OCI-M2 (cell line): ENCODE measurements around the gene GRID1.
"Not testable (repeated sequence)": the region's sequence is repeated elsewhere in the genome, so short reads cannot be mapped to it uniquely, and the experiment has no call there.

Experiments used
- DNase-seq: peaks from one replicate; lab custom pipeline; 2025; ENCODE audit not compliant: unreplicated experiment; lab: John Stamatoyannopoulos, UW

GRID1 gene

DNA sequence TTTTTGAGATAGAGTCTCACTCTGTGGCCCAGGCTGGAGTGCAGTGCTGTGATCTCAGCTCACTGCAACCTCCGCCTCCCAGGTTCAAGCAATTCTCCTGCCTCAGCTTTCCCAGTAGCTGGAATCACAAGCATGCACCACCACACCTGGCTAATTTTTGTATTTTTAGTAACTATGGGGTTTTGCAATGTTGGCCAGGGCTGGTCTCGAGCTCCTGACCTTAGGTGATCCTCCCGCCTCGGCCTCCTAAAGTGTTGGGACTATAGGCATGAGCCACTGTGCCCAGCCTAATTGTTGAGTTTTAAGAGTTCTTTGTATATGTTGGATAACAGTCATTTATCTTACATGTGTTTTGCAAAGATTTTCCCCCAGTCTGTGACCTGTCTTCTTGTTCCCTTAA, 667.5 kb downstream of the GRID1 start:
- not testable (repeated sequence) for DNase-seq

DNA sequence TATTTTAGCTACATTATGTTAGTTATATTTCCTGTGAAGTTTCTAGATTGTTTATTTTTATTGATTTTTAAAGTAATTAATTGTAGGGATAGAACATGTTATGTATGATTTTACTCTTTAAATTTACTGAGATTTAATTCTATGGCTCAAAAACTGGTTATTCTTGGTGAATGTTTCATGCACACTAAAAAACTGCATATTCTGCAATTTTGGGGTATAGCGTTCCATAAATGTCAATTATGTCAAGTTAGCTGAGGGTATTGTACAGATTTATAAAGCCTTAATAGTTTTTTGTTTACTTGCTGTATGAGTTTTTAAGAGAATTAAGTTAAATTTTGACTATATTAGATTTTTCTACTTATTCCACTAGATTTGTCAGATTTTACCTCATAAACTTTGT, 669.7 kb downstream of the GRID1 start:
- DNase-seq: no peak

DNA sequence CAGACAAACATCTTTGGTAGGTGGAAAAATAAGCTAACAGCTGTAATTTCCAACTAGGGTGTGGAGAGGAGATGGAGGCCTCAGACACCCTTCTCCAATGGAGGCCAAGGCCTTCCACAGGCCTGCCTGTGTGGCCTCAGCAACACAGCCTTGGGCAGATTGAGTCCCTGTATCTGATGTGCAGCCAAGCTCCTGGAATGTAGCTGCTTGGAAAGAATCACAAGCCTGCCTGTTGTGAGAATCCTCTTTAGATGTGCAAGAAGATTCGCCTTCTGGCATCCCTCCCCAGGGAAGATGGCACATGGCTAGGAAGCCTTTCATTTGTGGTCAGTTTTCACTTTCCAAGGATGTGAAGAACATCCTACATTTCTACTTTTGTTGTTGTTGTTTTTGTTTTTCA, 684.0 kb downstream of the GRID1 start:
- no peak for DNase-seq

DNA sequence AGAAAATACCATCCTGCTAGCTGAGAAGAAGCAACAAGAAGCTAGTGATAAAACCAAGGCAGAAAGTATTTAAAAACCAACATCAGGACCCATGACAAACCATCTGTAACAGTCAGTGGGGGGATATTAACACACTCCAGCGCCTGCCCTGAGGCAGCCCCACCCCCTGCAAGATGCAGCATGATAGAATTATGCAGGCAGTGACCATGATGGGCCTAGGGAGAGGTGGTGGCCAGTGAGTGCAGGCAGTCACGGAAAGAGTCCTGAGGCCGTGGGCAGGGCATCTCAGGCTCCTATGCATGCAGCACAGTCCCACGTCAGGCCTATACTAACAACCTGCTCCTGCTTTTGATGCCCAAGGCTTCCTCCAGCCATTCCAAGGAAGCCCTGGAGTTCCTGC, 686.9 kb downstream of the GRID1 start:
- no peak for DNase-seq

DNA sequence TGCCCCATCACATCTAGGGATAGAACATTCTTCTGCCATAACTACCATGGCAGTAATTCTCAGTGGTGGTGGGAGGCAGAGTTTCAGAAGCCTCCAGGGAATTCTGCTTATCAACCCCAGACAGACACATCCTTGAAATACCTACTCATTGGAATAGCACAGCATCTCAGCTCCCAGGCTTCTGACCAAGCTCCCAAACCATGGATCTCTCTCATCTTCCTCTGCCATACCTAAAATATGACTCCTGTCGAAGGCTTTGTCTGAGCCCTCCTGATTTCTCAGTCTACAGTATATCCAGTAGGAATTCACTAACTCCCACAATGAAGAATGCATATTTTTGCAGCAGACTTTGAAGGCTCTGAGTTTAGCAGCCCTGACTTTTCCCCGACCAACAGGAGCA, 687.5 kb downstream of the GRID1 start:
- no peak for DNase-seq

DNA sequence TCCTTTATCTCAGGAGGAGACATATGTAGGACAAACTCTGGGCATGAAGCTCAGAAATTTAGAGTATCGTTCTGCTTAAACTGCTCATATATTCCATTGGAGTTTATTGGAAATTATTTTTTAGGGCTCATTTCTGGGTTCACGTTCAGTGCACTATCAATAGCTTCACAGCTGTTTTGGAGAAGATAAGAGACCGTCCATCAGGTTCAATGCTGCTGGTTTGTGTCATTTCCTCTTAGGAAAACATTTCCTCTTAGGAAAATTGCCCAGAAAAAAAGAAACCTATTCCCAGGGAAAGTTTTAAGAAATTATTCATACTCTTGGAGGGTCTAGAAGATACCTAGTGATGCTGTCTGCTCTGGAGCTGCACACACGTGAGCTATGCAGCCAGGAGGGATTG, 691.7 kb downstream of the GRID1 start:
- DNase-seq: no peak

DNA sequence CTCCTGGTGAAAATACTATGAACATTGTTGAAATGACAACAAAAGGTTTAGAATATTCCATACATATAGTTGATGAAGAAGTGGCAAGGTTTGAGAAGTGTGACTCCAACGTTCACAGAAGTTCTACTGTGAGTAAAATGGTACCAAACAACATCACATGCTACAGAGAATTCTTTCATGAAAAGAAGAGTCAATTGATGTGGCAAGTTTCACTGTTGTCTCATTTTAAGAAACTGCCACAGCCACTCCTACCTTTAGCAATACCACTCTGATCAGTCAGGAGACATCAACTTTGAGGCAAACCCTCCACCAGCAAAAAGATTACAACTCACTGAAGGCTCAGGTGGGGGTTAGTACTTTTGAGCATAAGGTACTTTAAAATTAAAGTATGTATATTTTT, 693.3 kb downstream of the GRID1 start:
- no peak for DNase-seq

DNA sequence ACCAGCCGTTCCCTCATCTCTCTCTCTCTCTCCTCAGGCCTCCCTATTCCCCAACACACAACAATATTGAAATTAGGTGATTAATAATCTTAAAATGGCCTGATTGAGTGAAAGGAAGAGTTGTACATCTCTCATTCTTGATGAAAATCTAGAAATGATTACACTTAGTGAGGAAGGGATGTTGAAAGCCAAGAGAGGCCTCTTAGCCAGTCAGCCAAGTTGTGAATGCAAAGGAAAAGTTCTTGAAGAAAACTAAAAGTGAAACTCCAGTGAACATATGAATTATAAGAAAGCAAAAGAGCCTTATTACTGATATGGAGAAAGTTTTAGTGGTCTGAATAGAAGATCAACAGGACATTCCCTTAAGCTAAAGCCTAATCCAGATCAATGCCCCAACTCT, 695.1 kb downstream of the GRID1 start:
- no peak for DNase-seq

DNA sequence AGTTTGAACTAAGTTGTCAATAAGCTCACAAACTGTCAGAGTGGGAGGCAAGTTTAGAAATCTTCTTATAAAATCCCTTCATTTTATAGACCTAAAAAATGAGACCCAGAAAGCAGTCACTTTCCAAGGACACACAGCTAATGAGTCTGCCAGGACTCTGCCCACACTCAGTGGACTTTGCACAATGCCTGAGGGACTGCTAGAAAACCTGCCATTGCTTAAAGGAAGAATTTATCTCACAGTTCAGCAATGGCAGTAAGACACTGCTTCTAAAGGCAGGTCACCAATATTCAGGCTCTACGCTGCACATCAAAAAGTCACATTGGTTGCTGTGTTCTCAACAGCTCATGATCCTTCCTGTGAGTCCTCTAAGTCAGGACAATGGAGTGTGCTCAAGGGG, 698.1 kb downstream of the GRID1 start:
- DNase-seq: no peak

DNA sequence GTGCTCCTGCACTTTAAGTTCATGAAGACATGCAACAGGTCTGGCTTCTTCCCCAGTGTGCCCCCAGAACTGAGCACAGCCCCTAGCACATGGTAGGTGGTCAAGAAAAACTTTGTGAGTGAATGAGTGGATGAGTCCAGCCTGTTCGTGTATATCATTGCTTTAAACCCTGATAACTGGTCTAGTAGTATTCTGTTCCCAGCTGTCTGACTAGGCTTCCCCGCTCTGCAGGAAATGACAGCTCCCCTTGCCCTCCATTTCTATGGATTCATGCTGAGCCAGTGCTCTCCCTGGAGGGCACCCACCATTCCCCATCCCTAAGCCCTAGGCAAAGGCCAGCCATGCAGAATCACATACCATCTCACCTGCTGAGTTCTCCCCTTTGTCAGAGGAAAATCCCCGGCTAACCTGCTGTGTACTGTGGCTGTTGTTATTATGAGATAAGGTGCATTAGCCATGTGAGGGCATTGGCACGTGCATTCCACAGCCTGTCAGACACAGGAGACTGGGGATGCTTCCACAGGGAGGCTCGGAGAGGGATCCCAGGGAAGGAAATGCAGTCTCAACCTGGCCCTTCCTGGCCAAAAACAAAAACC, 698.9 kb downstream of the GRID1 start:
- DNase-seq: no peak

DNA sequence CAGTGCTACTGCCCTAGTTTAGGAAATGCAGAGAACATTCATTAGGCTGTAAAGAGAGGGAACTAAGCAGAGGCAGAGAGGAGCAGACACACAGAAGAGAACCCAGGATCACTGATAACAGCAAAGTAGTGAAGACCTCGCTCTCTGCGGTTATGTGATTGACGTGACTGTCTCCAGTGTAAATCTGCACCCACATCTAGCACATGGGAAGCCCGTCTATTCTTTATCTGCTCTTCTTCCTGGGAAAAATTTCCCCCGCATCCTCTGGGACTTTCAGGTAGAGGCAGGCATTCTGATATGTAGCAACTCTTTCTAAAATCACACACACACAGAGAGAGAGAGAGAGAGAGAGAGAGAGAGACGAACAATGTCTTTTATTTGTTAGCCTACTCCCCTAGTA, 699.6 kb downstream of the GRID1 start:
- DNase-seq: no peak

DNA sequence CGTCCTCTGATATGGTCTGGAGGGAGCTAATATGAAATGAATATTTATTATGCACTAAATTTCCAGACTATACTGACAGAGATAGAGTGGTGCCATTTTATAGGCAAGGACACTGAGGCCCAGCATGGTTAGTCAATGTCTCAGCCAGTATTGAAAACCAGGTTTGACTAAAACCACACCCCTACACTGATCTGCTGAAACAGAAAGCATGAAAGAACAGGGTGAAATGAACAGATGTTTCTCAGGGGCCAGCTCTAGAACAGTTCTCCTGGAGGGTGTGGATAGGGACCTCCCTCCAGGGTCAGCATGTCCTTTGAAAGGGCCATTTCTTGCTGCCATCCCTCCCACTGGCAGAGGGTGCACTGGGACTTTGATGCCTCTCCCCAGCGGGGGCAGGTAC, 700.5 kb downstream of the GRID1 start:
- DNase-seq: no peak

DNA sequence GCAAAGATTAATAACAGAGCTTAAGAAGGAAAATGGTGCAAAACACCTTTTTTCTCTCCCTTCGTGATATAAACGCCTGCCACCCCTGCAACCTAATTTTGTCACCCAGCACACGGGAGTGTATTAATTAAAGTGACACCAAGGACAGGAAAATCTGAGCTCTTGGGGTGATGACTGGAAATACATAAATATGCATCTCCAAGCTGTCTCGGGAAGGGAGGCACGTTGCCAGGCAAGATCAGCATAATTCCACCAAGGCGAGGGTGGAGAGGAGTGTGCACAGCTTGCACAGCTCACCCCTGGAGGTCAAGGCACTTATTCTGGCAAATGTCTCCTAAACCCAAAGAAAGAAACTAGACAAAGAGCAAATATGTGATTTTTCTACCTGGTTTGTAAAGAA, 700.9 kb downstream of the GRID1 start:
- DNase-seq: no peak

DNA sequence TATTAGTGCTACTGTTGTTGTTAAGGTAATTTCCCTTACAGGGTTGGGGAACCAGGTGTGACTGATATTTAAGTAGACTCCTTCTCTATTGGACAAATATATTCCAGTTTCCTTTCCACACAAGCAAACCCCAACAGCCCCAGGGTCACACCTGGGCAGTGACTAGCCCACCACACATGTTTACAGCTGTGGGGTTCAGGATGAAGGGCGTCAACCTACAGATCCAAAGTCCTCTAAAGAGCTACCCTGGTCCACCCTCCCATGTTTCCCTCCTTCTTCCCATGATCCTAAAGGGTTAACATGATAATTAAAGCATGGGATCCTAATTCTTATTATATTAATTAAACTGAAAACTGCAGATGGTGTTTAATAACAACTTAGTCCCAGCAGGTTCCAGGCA, 701.5 kb downstream of the GRID1 start:
- DNase-seq: no peak

DNA sequence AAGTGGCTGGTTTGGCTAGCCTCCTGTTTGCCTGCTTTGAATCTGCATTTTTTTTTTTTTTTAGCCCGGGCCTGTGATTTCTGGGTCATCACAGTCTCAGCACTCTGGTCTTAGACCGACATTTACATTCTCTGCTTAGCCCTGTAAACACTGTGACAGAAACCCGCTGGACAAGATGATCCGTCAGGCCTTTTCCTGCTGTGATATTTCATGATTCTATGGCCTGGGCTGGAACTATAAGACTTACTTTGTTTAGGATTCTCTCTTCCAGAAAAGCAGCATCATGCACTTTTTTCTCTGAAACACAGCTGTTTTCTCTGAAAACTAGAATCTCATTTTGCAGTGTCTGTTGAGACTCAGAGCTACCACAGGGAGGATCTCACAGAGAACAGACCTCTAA, 705.5 kb downstream of the GRID1 start:
- DNase-seq: no peak

DNA sequence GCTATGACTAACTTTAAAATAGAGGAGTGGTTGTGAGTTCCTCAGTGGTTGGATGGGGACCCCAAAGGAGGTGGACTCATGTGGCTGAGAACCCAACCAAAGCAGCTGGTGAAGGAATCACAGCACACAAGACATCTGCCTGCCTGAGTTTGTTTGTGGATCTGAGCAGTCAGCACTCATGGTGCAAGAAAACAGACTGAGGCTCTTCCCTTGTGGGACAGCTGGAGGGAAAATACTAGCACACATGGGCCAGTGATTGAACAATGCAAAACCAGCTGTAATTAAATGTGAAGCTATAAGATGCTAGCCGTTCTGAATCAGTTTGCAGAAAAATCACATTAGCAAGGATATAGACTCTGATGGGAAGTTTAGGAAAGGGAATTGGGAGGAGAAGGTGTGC, 707.3 kb downstream of the GRID1 start:
- no peak for DNase-seq

DNA sequence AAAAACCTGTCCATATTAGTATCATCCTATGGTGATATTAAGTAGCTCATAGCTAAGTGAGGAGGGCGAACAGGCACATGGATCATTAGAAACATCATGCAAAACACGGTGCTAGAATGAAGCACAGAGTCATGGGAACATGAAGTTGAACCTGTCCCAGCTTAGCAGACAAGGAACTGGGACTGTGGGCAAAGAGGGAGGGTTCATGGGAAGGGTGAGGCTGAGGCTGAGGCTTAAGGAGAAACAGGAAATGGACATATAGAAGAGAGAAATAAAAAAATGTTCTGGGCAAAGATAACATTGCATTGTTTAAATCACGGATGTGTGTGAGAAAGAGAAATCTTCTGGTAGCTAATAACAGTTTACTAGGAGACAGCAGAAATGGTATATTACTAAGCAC, 708.1 kb downstream of the GRID1 start:
- no peak for DNase-seq

DNA sequence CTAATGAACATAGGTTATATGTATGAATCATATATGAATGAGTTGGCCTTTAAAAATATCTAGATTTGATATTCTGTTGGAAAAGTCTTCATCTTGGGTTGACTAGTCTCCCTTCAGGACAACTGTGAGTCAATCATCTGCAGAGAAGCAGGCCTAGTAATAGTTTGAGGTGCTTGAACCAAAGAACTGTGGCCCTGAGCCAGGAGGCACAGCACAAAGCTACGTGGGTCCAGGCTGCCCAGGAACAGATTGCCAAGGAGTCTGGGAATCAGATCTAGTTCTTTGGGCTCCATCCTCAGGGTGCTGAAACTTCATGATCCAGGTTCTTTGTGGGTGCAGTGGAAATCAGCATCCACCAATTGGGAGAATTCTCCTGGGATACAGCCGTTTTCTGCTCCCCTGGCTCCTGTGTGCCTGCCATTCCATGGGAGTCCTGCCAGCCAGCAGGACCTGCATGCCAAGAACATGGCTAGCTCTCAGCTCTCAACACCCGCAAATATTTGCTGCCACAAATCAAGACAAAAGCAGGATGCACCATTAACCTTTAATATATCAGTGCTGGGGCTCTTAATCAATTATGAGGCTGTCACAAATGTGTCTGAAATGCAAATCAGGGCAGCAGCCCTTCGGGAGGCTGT, 709.0 kb downstream of the GRID1 start:
- DNase-seq: no peak

DNA sequence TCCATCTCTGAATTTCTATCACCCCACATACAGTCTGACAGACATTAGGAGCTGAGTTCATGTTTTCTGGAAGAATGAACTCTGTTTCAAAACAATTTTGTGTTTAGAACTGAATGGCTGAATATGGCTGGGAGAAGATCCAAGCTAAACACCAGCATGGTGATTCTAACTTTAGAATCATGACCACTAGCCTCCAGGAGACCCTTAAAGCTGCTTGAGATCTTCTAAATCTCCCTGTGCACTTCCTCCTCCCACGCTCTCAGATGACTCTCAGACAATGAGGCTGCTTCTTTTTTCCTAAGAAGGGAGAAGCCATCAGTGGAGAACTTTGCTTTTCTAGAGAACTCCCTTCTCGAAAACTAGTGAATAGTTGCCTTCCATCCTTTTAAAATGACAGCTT, 711.2 kb downstream of the GRID1 start:
- no peak for DNase-seq

DNA sequence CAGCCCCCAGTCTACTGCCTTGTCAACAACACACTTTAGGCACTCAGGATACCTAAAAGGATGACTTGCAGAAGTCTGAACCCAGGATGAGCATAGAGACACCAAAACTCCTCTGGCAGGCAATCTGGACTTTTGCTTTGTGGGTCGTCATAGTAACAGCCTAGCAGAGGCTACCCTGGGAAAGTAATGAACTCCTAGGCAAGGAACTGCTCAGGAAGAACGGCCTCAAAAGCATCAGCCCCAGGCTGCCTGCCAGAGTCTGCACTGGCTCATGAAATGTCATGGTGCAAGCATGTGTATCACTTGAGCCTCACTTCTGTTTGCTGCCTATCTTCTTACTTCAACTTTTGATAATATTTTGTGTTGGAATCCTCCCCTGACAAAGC, 715.1 kb downstream of the GRID1 start:
- no peak for DNase-seq

DNA sequence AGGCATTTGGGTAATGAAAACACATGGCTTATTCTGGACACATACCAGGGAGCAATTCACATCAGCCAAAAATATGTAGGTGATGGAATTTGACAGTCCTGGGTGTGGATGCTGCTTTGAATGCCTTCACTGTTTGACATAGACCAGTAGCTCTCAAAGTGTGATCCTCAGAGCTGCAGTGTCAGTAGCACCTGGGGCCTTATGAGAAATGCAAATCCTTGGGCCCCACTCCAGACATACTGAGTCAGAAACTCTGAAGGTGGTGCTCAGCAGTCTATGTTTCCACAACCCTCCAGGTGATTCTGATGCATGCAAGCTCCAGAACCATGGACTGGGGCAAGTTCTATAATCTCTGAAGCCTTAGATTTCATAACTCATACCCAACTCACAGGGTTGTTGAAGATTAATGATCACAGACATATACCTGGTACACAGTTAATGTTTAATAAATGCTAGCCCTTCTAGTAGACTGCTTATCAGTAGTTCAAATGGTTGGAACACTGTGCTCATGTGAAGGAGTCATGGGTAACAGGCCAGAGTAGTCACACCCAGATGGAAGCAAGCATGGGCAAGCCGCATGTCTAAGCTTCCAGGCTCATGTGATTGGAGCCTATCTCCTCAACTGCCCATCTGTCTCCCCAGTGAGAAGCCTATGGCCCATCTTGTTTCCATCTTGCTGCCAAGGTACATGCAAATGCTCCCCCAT, 715.7 kb downstream of the GRID1 start:
- DNase-seq: no peak

DNA sequence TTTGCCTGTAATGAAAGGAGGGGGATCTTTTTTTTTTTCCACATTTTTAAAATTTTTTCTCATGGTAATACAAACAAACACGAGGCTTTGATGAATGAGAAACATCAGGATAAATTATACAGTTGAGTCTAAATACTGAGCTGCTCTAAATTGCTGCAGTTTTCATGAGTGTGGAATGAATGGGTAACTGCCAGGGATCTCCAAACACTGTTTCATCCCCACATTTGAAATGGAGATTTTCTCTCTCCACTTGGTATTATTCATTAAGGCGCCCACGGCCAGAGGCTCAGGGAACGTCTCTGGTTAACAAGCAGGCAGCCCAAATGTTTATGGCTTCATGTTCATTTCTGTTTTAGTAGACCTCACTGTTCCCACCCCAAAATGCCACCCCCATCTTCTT, 717.1 kb downstream of the GRID1 start:
- no peak for DNase-seq

DNA sequence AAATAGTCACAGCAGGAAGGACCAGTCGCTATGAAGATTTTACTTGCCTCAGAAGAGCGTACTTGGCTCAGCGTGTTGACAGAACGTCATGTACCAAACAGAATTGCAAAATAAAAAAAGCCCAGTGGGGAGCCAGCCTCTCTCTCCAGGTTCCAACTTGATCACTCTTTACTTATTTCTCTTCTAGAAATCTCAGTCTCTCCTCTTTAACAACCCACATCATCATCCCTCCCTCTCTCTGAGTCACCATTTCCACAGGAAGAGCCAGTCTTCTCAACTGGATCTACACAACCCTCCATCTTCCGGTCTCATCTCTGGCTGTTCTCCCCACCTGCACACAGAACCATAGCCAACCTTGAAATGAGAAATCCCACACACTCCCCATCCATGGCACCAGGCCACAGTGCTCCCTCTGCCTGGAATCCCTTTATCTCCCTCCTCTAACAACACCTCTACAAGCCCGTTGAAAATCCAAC, 718.3 kb downstream of the GRID1 start:
- DNase-seq: no peak
